ENCODE measurements around the gene TSPAN14. TPM values are rescaled to one million over a fixed set of nuclear protein-coding genes. Genes with fewer than 3 reads are reported as not detected.

TSPAN14 gene
- total and polyA plus RNA-seq, 2 of the 13 experiments (the other 11 are each of a cell fraction or from before 2014, with no cell fraction given), result 24.1 to 80.6 TPM

- TF ChIP-seq ZBTB40 (IDR thresholded peaks at IDR 0.05) (no peak), ZBTB40 (CRISPR knock-in tag; IDR thresholded peaks at IDR 0.05) (no peak), HDAC2 (CRISPR knock-in tag; IDR thresholded peaks at IDR 0.05) (no peak), USF2 (IDR thresholded peaks at IDR 0.05; ENCODE audit: low read depth, low read length) (no peak), USF2 (CRISPR knock-in tag; IDR thresholded peaks at IDR 0.05; ENCODE audit: borderline replicate concordance) (no peak), DPF2 (CRISPR knock-in tag; IDR thresholded peaks at IDR 0.05; ENCODE audit: borderline replicate concordance, low read depth) (no peak), DRAP1 (CRISPR knock-in tag; IDR thresholded peaks at IDR 0.05) (no peak), ZNF18 (CRISPR knock-in tag; IDR thresholded peaks at IDR 0.05; ENCODE audit: insufficient replicate concordance) (no peak), IRF1 (CRISPR knock-in tag; IDR thresholded peaks at IDR 0.05; ENCODE audit: low read depth) (no peak), ZNF713 (CRISPR knock-in tag; IDR thresholded peaks at IDR 0.05) (no peak), SOX6 (IDR thresholded peaks at IDR 0.05) (no peak), SOX6 (CRISPR knock-in tag; IDR thresholded peaks at IDR 0.05) (no peak), ARNT2 (CRISPR knock-in tag; IDR thresholded peaks at IDR 0.05; ENCODE audit: low read depth) (no peak), SP1 (IDR thresholded peaks at IDR 0.05) (no peak), SP1 (CRISPR knock-in tag; IDR thresholded peaks at IDR 0.05) (no peak), MIER2 (CRISPR knock-in tag; IDR thresholded peaks at IDR 0.05) (no peak), SNAPC2 (CRISPR knock-in tag; IDR thresholded peaks at IDR 0.05) (no peak), ZNF83 (CRISPR knock-in tag; IDR thresholded peaks at IDR 0.05; ENCODE audit: borderline replicate concordance) (no peak)
Measured at GRCh38 chr10:80571352-80571751, 117.2 kb downstream of the TSPAN14 start (continued).
